GM18858 (cell line): ENCODE results near the gene MAS1.
A peak's percentile ranks its signal among the peaks of the same experiment; 100 is the strongest.
"Not testable (repeated sequence)": the region's sequence is repeated elsewhere in the genome, so short reads cannot be mapped to it uniquely, and the experiment has no call there.

Source experiments
- ATAC-seq: cut with Tn5 transposase; IDR thresholded peaks from one replicate; pipeline ENCODE4 v1.9.1; 2021; ENCODE audit not compliant: unreplicated experiment

MAS1 gene

DNA sequence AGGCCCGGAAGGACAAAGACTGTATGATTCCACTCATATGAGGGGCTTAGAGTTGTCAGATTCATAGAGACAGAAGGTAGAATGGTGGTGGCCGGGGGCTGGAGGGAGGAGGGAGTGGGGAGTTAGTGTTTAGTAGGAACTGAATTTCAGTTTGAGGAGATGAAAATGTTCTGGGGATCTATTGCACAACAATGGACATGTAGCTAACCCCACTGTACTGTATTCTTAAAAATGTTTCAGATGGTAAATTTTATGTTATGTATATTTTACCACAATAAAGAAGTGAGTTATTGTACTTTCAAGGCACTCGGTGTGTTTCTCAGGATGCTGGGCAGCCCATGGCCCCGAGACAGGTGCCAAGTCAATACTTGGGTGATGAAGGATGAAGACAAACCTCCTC is 25.4 kb downstream of the MAS1 start:
- ATAC-seq = no peak

DNA sequence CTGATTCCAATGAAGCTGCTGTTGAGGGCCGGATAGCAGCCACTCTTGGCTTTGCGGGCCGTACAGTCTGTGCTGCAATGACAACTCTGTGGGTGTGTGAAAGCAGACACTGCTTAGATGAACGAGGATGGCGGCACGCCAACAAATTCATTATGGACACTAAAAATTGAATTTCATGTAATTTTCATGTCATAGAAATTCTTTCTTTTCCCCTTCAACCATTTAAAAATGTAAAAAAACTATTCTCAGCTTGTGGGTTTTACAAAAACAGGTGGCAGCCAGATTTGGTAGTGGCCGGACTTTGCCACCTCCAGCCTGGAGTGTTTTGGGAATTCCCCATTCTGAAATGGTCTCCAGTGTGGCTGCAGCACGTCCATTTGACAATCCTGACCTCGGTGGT is 26.0 kb downstream of the MAS1 start:
- no peak for ATAC-seq

DNA sequence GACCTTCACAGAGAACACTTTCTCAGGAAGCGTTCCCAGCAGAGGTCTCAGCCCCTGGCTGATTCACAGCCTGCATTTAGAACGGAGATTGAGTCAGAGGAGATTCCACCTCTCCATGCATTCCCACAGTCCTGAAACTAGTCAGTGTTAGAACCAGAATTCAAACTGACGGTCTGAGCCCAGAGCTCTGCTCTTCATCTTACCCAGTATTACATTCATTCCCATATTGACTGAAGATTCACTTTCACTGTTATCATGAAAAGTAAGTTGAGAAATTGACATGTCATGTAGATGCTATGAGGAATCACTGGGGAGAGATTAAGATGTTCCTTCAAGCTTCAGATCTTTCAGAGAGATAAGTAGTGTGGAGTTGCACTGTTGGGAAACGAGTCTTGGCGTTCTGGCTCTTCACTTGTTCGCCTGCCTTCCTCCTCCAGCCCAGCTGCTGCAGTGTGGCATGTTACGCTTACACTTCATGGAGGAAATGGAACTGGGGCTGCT is 28.3 kb downstream of the MAS1 start:
- ATAC-seq = no peak

DNA sequence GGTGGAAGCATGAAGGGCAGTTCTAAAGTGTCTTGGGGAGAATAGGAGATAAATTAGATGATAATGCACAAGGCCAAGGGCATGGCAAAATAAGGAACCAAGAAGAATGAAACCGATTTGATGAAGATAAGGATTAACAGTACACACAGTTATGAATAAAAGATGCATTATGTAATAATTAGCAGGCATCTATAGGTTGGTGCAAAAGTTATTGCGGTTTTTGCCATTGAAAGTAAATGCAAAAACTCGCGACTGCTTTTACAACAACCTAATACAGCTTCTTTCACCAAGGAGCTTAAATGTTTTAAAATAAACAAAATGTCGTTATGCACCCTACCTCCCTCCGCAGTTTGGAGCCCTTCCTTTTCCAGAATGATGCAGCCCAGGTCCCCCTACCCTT is 29.0 kb downstream of the MAS1 start:
- ATAC-seq = no peak

DNA sequence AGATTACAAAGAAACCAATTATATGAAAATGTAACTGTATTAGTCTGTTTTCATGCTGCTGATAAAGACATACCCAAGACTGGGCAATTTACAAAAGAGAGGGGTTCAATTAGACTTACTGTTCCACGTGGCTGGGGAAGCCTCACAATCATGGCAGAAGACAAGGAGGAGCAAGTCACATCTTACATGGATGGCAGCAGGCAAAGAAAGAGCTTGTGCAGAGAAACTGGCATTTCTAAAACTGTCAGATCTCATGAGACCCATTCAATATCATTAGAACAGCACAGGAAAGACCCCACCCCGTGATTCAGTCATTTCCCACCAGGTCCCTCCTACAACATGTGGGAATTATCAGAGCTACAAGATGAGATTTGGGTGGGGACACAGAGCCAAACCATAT is 33.4 kb downstream of the MAS1 start:
- ATAC-seq = not testable (repeated sequence)

DNA sequence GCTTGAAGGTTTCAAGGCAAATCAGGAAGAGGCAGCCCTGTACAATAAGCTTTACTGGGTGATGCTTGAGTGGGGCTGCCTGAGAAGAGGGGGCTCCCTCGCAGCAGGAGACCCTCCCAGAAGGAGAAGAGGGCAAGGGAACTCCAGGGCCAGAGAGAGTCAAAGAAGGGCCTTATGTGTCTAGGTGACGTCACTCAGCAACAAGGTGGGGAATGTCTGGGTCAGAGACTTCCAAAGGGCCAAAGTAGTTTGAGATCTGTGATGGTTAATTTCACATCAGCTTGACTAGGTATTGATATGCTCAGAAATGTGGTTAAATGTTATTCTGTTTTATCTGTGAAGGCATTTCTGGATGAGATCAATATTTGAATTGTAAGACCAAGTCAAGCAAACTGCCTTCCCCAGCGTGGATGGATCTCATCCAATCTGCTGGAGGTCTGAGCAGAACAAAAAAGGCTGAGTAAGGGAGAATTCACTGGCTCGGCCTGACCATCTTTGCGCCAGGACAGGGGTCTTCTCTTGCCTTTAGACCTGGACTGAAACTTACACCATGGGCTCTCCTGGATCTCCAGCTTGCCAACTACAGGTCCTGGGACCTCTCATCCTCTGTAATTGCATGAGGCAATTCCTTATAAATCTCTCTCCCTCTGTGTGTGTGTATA is 35.9 kb downstream of the MAS1 start:
- ATAC-seq = no peak

DNA sequence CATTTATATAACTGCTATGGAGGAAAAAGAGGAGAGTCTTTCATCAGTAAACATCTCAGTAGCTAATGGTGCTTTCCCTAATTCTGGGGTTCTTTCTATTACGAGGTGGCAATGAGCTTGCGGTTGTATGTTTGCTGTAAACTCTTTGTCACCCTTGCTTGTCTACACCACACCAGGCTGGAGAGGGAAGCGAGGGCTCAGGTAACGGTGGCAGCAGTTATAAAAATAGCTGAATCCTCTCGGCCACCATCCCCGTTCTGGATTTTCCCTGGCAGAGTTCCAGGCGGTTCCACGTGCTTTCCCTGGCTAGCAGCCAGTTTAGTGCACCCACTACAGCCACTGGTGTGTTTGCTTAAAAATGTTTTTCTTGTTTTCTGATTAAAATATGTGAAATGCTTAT is 39.0 kb downstream of the MAS1 start:
- ATAC-seq = peak; percentile 43

DNA sequence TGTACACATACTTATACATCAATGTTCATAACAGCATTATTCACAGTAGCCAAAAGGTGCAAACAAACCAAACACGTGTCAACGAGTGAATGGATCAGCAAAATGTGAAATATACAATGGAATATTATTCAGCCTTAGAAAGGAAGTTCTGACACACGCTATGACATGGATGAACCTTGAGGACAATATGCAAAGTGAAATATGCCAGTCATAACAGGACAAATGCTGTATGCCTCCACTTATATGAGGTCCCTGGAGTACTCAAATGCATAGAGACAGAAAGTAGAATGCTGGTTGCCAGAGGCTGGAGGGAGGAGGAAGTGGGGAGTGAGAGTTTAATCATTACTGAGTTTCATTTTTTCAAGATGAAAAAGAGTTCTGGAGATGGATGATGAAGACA is 40.3 kb downstream of the MAS1 start:
- ATAC-seq = peak; percentile 89

DNA sequence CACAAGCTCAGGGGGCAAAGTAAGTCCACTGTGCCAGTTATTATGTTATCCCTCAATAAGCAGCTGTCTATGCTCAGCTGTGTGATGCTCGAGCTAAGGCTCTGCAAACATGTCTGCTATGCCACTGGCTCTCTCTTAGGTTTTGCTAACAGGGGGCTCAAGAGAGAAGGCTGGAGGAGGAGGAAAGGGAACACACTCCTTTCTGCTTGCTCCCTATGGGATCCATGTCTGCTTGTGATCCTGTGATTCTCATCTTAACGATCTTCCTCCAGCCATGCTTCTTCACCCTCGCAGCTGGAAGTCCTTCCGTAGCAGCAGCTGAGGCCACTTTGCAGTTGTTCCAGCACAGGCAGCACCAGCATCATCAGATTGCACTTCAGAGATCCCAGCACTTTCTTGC is 41.1 kb downstream of the MAS1 start:
- ATAC-seq = peak; percentile 7

DNA sequence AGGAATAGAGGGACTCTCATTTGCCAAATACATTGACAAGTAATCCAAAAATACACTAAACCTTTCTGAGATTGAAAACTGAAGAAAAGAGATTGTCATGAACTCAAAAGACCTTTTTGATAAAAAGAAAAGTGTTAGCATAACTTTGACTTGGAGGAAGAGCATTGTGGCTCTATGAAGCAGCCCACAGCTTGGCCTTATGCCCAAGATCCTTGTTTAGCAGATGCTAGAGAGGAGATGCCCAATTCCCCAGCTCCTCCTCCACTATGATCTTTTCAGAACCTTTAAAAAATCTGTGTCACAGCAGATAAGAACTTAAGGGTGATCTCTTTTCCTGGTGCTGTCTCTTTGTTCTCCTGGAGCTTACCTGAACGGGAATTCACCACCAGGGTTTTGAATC is 42.3 kb downstream of the MAS1 start:
- ATAC-seq = no peak

DNA sequence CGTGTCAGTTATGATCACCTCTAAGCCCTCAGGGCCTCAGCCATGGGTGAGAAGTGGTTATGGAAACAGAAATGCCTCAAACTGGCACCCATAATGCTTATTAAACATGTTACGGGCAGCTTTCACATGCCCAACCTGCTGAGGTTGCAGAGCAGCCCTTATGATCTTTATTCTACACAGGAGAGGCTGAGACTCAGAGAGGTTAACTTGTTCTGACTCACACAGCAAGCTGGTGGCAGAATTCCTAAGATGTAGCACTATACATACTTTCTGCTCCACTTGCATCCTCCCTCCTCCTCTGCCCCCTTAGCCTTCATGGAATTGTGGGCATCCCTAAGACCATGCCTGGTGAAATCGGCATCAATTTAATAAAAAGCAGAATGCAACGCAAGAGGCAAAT is 43.4 kb downstream of the MAS1 start:
- ATAC-seq = no peak

DNA sequence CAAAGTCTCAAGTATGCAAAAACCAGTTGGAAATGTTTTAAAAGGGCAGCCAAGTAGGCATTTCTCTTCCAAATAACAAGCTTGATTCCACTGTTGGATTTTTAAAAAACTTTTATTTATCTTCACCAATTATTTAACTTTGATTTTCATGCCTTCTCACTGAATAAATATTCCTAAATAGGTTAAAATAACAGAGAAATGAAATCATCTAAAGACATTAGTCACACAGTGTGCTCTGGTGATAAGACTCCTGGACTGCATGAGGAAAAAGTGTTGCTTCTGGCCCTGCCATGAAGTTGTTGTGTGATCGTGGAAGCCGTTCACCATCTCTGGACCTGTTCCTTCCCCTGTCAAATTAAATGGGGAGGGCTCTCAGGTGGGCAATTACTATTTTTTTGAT is 44.3 kb downstream of the MAS1 start:
- no peak for ATAC-seq

DNA sequence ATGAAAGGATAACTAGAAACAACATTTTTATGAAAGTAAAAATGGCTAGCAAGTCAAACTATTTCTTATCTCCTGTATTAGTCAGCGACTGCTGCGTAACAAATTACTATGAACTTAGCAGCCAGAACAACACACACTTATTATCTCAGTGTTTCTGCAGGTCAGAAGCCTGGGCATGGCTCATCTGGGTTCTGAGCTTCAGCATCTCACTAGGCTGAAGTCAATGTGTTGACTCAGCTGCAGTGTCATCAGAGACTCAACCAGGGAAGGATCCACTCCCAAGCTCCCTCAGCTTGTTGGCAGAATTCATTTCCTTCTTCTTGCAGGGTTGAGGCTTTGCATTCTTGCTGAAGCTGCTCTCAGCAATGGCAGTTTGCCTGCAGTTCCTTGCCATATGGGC is 44.8 kb downstream of the MAS1 start:
- no peak for ATAC-seq

DNA sequence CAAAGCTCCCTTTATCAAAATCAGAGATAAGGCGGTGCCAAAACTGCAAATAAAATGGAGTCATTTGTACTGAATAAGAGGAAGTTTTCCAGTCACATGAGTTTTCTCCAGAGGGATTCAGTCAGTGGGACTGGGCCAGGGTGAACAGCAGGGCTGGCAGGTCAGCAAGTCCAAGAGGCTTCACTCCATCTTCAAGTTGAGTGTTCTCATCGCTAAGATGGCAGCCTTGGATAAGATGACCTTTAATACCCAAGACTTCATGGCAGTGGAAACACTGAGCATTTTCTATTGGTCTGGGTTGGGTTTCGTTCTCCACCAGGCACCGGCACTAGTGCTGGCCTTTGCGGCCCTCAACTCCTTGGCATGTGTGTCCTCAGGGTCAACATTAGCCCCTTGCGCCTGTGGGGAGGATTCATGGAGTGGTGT is 48.8 kb downstream of the MAS1 start:
- ATAC-seq = no peak
